Lower leg skin (tissue), 3 donors: ENCODE data around the gene NT5DC4.

Experiments
- POLR2A ChIP-seq, 2 donors: fragments of 450-650 bp; IDR thresholded peaks; one replicate each; pipeline ENCODE4 v1.6.1; 2016 to 2017; ENCODE audit warnings: antibody characterized with exemption in 2 of 2, mild to moderate bottlenecking in 1 of 2, moderate library complexity in 1 of 2
- TF ChIP-seq, protein P1 (sequence below), 3 donors: fragments of 450-650 bp; IDR thresholded peaks; one replicate each; pipeline ENCODE4 v1.5.1; 2016; ENCODE audit warnings: antibody characterized with exemption in 3 of 3, mild to moderate bottlenecking in 3 of 3, moderate library complexity in 2 of 3

GRCh38 chr2:112757265-112757664, 36.4 kb downstream of the NT5DC4 start:
- TF ChIP-seq, protein P1, sequence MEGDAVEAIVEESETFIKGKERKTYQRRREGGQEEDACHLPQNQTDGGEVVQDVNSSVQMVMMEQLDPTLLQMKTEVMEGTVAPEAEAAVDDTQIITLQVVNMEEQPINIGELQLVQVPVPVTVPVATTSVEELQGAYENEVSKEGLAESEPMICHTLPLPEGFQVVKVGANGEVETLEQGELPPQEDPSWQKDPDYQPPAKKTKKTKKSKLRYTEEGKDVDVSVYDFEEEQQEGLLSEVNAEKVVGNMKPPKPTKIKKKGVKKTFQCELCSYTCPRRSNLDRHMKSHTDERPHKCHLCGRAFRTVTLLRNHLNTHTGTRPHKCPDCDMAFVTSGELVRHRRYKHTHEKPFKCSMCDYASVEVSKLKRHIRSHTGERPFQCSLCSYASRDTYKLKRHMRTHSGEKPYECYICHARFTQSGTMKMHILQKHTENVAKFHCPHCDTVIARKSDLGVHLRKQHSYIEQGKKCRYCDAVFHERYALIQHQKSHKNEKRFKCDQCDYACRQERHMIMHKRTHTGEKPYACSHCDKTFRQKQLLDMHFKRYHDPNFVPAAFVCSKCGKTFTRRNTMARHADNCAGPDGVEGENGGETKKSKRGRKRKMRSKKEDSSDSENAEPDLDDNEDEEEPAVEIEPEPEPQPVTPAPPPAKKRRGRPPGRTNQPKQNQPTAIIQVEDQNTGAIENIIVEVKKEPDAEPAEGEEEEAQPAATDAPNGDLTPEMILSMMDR (IDR thresholded peaks at IDR 0.05), result no peak
- TF ChIP-seq POLR2A (IDR thresholded peaks at IDR 0.05), result no peak
